Neural cell (in vitro differentiated cells): ENCODE measurements around the gene KIF5A. TPM values are rescaled to one million over a fixed set of nuclear protein-coding genes. Genes with fewer than 3 reads are reported as not detected.

Experiments used
- H2AFZ ChIP-seq: fragments of 200-600, 300-800 bp; sonication (generic), shearing (Covaris generic); 2 replicates; pipeline ENCODE4 v1.6.0; 2014; ENCODE audit warnings: low read depth, mild to moderate bottlenecking, antibody characterized with exemption, low read length, moderate library complexity
- H3F3A ChIP-seq: fragments of 200-600 bp; shearing (Covaris generic); 2 replicates; pipeline ENCODE4 v1.6.1; 2016; ENCODE audit warnings: mild to moderate bottlenecking, moderate library complexity, mixed read lengths, antibody characterized with exemption, low read length; ENCODE audit not compliant: insufficient read depth, poor library complexity, severe bottlenecking
- H3K27ac ChIP-seq: fragments of 200-600, 300-800 bp; sonication (generic), shearing (Covaris generic); 2 replicates; pipeline ENCODE4 v1.5.1; 2014; ENCODE audit warnings: mild to moderate bottlenecking, low read length, moderate library complexity
- H3K27me3 ChIP-seq: fragments of 300-800, 200-600 bp; sonication (generic), shearing (Covaris generic); 2 replicates; pipeline ENCODE4 v1.6.0; 2014; ENCODE audit warnings: mild to moderate bottlenecking, low read depth, low read length, moderate library complexity; ENCODE audit not compliant: insufficient read depth
- H3K36me3 ChIP-seq: fragments of 300-800, 200-600 bp; sonication (generic), shearing (Covaris generic); 2 replicates; pipeline ENCODE4 v1.5.1; 2014; ENCODE audit warnings: mild to moderate bottlenecking, antibody characterized with exemption, low read length, moderate library complexity; ENCODE audit not compliant: insufficient read depth
- H3K4me2 ChIP-seq: fragments of 300-800, 200-600 bp; sonication (generic), shearing (Covaris generic); 2 replicates; pipeline ENCODE4 v1.6.0; 2014; ENCODE audit warnings: mild to moderate bottlenecking, low read length
- H3K4me3 ChIP-seq: fragments of 300-800, 200-600 bp; sonication (generic), shearing (Covaris generic); 2 replicates; pipeline ENCODE4 v1.5.1; 2014; ENCODE audit warnings: mild to moderate bottlenecking, low read length, moderate library complexity
- H3K79me2 ChIP-seq: fragments of 200-600 bp; shearing (Covaris generic); replicated peaks from 2 replicates; pipeline ENCODE4 v1.6.0; 2014; ENCODE audit warnings: mild to moderate bottlenecking, low read length, moderate library complexity; ENCODE audit not compliant: insufficient read depth
- H3K9ac ChIP-seq: fragments of 300-800, 200-600 bp; sonication (generic), shearing (Covaris generic); 2 replicates; pipeline ENCODE4 v1.6.1; 2016; ENCODE audit warnings: mild to moderate bottlenecking, low read length, mixed read lengths
- H3K9me2 ChIP-seq: fragments of 200-600 bp; shearing (Covaris generic); 2 replicates; pipeline ENCODE4 v1.6.1; 2016; ENCODE audit warnings: mild to moderate bottlenecking, low read length, mixed read lengths; ENCODE audit not compliant: insufficient read depth
- H3K9me3 ChIP-seq: fragments of 200-600, 300-800 bp; sonication (generic), shearing (Covaris generic); 2 replicates; pipeline ENCODE4 v1.6.1; 2016; ENCODE audit warnings: mild to moderate bottlenecking, mixed run types, low read length, moderate library complexity, mixed read lengths
- H4K20me1 ChIP-seq: fragments of 200-600 bp; shearing (Covaris generic); 2 replicates; pipeline ENCODE4 v1.6.1; 2016; ENCODE audit warnings: mild to moderate bottlenecking, mixed run types; ENCODE audit not compliant: insufficient read depth
- EP300 ChIP-seq: fragments of 450-650 bp; conservative IDR thresholded peaks from 2 replicates; pipeline ENCODE4 v1.6.1; 2014; ENCODE audit warnings: antibody characterized with exemption, mild to moderate bottlenecking, moderate library complexity; ENCODE audit not compliant: poor library complexity, severe bottlenecking
- EZH2 ChIP-seq: fragments of 200-600, 300-800 bp; shearing (Covaris generic), sonication (generic); IDR thresholded peaks from 2 replicates; pipeline ENCODE4 v1.6.1; 2014; ENCODE audit warnings: antibody characterized with exemption, low read length, borderline replicate concordance, mild to moderate bottlenecking; ENCODE audit not compliant: insufficient read depth, poor library complexity, severe bottlenecking
- POLR2AphosphoS5 ChIP-seq: IDR thresholded peaks from 2 replicates; pipeline ENCODE4 v1.6.1; 2012
- RAD21 ChIP-seq: fragments of 450-650 bp; conservative IDR thresholded peaks from 2 replicates; pipeline ENCODE4 v1.6.1; 2014; ENCODE audit warnings: antibody characterized with exemption, mild to moderate bottlenecking, moderate library complexity
- SMC3 ChIP-seq: fragments of 450-650 bp; conservative IDR thresholded peaks from 2 replicates; pipeline ENCODE4 v1.6.1; 2014; ENCODE audit warnings: antibody characterized with exemption, mild to moderate bottlenecking, moderate library complexity; ENCODE audit not compliant: poor library complexity
- TAF1 ChIP-seq: IDR thresholded peaks from 2 replicates; pipeline ENCODE4 v1.6.1; 2012; ENCODE audit warnings: low read depth
- polyA plus RNA-seq: library from polyadenylated mRNA; depleted of rRNA; stranded (reverse); fragments of >200 nt; gene quantifications from 2 replicates; pipeline ENCODE4 v1.2.3, GENCODE V29; 2014
- TF ChIP-seq, protein P1 (sequence below): IDR thresholded peaks from 2 replicates; pipeline ENCODE4 v1.6.1; 2012; ENCODE audit warnings: borderline replicate concordance
- TF ChIP-seq, protein P2 (sequence below): fragments of 450-650 bp; IDR thresholded peaks from 2 replicates; pipeline ENCODE4 v1.5.1; 2014; ENCODE audit warnings: antibody characterized with exemption, mild to moderate bottlenecking, moderate library complexity; ENCODE audit not compliant: poor library complexity, severe bottlenecking

The KIF5A gene
- polyA plus RNA-seq, 1 donor from 2014 or later: 58.8 TPM

DNA sequence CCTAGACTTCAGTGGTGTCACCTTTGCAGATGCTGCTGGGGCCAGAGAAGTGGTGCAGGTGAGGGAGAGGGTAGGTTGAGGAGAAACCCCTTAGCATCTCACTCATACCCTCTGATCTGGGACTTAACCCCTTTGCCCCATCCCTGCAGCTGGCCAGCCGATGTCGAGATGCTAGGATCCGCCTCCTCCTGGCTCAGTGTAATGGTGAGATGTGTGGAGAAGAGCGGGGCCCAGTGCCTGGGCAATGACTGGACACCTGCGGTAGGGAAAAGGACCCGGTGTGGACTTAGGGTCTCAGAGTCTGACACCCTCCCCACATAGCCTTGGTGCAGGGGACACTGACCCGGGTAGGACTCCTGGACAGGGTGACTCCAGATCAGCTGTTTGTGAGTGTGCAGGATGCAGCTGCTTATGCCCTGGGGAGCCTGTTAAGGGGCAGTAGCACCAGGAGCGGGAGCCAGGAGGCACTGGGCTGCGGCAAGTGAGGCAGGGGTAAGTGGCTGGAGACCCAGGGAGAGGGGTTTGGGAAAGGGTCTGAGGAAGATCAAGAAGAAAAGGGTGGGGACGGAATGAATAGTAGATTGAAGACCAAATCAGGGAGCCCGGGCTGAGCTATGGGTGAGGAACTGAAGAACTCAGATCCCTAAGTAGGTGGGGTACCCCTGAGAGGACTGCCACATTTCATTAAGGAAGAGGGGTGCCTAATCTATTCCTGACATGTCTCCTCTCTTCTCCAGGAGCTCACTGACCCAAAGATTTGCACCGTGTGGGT is 75.6 kb downstream of the KIF5A start:
- Histone ChIP-seq H4K20me1 (no peaks in the 10 kb centered on the region), H3K4me2 (no peak overlapping the region), H3F3A (no peaks in the 10 kb centered on the region), H3K4me3 (no peak overlapping the region), H3K9ac (no peak overlapping the region), H3K36me3 (peaks cover 14% of the 10 kb centered on the region), H2AFZ (no peak overlapping the region), H3K9me2 (no peaks in the 10 kb centered on the region), H3K27ac (no peak overlapping the region), H3K79me2 (no peaks in the 10 kb centered on the region), H3K9me3 (no peaks in the 10 kb centered on the region), H3K27me3 (peaks cover 81% of the 10 kb centered on the region)
- TF ChIP-seq EZH2 (no peak), SMC3 (no peak), EP300 (no peak), TAF1 (no peak)
- TF ChIP-seq, protein P1, sequence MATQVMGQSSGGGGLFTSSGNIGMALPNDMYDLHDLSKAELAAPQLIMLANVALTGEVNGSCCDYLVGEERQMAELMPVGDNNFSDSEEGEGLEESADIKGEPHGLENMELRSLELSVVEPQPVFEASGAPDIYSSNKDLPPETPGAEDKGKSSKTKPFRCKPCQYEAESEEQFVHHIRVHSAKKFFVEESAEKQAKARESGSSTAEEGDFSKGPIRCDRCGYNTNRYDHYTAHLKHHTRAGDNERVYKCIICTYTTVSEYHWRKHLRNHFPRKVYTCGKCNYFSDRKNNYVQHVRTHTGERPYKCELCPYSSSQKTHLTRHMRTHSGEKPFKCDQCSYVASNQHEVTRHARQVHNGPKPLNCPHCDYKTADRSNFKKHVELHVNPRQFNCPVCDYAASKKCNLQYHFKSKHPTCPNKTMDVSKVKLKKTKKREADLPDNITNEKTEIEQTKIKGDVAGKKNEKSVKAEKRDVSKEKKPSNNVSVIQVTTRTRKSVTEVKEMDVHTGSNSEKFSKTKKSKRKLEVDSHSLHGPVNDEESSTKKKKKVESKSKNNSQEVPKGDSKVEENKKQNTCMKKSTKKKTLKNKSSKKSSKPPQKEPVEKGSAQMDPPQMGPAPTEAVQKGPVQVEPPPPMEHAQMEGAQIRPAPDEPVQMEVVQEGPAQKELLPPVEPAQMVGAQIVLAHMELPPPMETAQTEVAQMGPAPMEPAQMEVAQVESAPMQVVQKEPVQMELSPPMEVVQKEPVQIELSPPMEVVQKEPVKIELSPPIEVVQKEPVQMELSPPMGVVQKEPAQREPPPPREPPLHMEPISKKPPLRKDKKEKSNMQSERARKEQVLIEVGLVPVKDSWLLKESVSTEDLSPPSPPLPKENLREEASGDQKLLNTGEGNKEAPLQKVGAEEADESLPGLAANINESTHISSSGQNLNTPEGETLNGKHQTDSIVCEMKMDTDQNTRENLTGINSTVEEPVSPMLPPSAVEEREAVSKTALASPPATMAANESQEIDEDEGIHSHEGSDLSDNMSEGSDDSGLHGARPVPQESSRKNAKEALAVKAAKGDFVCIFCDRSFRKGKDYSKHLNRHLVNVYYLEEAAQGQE: no peak
- TF ChIP-seq, protein P2, sequence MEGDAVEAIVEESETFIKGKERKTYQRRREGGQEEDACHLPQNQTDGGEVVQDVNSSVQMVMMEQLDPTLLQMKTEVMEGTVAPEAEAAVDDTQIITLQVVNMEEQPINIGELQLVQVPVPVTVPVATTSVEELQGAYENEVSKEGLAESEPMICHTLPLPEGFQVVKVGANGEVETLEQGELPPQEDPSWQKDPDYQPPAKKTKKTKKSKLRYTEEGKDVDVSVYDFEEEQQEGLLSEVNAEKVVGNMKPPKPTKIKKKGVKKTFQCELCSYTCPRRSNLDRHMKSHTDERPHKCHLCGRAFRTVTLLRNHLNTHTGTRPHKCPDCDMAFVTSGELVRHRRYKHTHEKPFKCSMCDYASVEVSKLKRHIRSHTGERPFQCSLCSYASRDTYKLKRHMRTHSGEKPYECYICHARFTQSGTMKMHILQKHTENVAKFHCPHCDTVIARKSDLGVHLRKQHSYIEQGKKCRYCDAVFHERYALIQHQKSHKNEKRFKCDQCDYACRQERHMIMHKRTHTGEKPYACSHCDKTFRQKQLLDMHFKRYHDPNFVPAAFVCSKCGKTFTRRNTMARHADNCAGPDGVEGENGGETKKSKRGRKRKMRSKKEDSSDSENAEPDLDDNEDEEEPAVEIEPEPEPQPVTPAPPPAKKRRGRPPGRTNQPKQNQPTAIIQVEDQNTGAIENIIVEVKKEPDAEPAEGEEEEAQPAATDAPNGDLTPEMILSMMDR: no peak

DNA sequence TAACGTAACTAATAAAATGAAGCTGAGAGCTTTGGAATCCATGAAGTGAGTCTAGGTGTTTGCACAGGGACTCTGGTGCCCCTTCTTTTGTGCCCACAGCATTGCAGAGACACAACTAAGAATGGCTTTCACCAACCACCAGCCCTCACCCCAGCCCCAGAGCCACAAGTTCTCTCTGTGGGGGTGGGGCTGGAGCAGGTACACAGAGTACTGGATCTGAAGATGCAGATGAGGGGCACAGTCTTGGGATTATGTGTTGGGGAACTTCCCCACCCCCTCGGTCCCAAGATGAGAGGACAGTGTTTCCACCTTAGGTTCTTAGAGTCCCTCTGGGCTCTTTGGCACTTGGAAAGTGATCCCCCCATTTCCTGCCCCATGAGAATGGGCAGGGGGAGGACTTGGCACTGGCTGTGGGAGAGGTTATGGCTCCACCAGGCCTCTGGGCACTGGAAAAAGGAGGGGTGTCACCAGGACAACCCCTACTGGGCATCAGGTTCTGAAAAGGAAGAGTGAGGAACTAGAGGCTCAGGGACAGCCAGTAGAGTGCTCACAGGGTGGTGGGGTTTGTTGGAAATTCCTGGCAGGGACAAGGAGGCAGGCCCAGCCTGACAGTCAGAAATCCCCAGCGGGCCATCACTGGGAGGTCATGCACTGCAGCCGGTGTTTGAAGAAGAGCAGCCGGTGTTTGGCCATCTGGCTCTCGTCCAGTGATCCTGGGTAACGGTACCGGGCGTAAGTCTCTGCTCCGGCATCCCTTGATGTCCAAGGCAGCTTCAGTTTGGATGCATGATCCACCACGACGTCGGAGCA is 76.5 kb downstream of the KIF5A start:
- TF ChIP-seq RAD21 (no peak), TAF1 (no peak), POLR2AphosphoS5 (no peak), EZH2 (no peak), EP300 (no peak), SMC3 (no peak)
- TF ChIP-seq, protein P1: no peak
- TF ChIP-seq, protein P2: no peak
- Histone ChIP-seq H4K20me1 (no peaks in the 10 kb centered on the region), H3K4me3 (no peak overlapping the region), H3K27ac (no peak overlapping the region), H3K36me3 (peaks cover 14% of the 10 kb centered on the region), H3F3A (no peaks in the 10 kb centered on the region), H2AFZ (no peak overlapping the region), H3K27me3 (peaks cover 80% of the 10 kb centered on the region), H3K79me2 (peaks cover 7% of the 10 kb centered on the region), H3K9me3 (no peaks in the 10 kb centered on the region), H3K9ac (no peak overlapping the region), H3K9me2 (no peaks in the 10 kb centered on the region), H3K4me2 (no peak overlapping the region)
